ENCODE measurements around the gene F2RL1.
"Not testable (repeated sequence)": the region's sequence is repeated elsewhere in the genome, so short reads cannot be mapped to it uniquely, and the experiment has no call there.

The F2RL1 gene

DNA sequence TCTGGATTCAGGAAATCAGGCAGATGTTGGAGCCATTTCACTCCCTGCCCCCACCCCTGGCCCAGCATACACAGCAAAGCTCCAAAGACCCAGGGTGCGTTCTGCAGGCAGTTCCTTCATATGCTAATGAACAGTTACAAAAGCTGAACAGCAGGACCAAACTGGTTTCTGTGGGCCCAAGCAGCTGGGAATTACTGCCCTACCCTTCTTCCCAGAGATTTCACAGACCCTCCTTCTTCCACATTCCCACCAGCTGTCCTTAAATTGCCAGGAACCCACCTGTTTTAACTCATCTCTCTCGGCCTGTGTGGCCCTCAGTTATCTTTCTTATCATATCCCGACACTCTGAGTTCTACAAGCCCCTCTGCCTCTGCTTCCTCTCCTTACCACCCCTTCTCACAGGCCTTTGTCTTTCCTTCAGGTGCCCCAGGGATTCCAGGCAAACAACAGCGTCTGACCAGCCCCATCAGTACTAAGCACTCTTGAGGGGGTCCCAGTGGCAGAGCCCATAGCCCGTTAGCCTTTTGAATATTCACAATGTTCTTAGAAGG is 10.6 kb upstream of the F2RL1 start:
- no peak for DNase-seq

DNA sequence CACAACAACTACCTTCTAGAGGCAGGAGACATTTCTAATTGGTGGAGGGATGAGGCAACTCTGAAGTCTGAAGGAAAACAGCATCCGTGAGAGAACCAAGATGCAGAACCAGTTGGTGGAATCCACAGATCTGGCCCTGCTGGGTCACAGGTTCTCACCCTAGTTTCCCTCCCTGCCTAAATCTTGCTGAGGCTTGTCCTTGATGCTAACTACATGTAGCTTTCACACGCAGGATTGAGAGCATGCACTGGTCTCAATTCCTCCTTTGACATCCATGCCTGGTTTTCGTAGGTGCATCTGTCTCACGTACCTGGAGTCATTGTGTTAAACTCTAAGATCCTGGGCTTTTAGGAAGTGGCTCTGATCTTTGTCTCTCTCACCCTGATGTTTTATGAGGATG is 9.7 kb upstream of the F2RL1 start:
- DNase-seq, result no peak

DNA sequence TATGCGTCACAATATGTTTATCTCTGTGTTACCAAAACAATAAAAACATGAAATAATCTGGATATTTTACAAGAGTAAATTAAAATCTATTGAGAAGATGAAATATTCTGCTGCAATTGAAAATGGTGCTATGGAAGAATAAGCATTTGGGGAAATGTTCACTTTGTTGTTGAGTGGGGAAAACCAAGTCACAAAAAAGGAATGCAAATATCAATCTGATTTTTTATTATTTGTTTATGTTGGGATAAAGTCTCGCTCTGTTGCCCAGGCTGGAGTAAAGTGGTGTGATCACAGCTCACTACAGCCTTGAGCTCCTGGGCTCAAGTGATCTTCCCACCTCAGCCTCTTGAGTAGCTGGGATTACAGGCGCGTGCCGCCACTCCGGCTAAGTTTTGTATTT is 8.6 kb upstream of the F2RL1 start:
- no peak for DNase-seq

DNA sequence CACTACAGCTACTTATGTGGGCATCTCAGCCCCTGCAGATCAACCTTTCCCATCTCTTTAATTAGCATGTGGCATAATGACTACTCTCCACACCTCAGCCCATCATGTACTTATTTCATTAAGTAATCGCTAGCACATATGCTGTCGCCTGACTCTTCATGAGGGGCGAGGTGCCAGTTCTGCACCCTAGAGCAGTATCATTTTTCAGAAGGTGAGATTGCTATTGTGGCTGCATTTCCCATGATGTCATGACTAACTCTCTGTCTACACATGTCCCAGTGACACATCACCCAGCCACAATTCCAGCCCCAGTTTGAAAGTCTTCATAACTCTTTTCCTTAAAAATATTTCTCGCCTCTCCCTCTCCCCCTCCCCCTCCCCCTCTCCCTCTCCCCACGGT is 7.6 kb upstream of the F2RL1 start:
- no peak for DNase-seq

DNA sequence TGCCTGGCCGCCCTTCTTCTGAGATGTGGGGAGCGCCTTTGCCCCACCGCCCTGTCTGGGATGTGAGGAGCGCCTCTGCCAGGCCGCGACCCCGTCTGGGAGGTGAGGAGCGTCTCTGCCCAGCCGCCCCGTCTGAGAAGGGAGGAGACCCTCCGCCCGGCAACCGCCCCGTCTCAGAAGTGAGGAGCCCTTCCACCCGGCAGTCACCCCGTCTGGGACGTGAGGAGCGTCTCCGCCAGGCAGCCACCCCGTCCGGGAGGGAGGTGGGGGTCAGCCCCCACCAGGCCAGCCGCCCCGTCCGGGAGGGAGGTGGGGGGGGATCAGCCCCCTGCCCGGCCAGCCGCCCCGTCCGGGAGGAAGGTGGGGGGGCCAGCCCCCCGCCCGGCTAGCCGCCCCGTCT is 6.6 kb upstream of the F2RL1 start:
- DNase-seq, result not testable (repeated sequence)

DNA sequence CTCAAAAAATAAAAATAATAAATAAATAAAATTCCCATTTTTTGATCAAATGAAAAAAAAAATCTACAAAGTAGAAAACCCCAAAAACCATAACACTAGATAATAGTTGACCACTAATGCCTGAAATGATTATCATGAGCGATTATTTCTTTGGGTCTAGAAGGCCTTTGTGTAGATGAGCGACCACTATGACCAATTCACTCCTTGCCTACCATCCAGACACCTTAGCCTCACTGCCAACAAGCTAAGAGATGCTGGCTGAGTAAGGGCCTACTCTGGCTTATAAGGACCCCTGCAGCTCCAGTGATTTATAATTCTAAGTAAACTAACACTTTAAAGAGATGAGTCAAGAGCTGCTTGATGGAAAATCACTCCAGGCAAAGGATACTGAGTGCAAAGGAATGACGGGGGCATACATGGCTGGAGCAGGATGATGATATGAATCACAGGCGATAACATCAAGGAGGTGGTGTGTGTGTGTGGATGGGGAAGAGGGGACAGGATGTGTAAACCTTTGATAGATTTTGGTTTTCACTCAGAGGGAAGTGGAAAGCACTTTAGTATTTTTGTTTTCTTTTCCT is 4.8 kb upstream of the F2RL1 start:
- DNase-seq, result no peak

DNA sequence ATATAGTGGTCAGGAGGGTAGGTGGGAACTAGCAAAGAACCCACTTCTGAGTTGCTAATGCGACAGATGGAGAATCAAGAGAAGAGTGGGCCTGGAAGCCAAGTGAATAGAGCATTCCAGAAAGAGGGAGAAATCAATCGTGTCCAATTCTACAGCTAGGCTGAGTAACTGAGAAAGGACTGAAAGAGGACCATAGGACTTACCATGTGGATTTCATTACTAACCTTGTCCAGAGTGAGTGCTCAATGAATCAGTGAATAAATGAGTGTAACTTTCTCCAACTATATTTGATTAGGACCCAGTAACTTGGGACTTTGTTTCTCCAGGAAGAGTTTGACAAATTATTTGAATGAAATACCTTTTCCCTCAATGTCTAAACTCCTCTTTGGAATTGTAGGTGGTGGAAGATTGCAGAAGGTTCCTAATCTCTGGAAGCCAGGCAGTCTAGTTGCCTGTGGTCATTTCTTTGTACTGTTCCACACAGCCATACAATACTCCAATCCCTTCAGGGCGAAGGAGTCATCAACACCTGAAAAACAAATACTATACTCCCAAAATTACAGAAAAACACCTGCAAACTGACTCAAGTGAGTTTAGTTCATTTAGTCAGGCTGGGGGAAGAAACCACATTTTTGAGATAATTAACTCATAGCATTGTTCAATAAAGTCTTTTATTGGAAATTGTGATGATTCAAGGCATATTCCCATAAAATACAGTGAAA is 2.6 kb upstream of the F2RL1 start:
- no peak for DNase-seq

DNA sequence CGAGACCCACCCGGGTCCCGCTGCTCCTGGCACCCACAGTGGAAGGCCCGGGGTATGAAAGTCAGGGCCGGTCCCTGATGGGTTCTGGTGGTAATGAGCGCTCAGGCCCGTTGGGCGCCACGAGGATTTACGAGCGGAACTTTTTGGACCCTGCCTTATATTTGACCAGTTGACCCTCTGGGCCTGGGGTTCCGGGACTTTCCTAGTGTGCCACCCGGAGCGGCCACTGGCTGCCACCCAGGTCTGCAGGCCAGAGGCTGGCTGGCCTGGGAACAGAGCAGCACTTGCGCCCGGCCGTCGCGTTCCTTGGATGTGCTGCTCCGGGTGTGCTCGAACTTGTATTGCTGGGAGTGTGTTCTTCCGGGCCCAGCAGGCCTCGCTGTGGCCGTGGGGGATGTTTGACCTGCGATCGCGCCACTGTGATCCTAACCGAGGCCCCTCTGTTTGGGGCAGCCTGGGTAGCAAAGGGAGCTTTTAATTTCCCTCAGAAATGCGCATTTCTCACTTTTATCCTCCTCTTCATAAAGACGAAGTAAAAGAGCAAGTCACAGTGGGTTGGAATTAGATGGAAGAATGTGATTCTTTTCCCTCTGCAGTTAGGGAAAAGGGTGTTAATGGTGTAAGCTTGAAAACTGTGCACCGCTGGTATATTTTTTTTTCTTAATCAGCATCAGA is 1.2 kb downstream of the F2RL1 start:
- DNase-seq, result no peak

DNA sequence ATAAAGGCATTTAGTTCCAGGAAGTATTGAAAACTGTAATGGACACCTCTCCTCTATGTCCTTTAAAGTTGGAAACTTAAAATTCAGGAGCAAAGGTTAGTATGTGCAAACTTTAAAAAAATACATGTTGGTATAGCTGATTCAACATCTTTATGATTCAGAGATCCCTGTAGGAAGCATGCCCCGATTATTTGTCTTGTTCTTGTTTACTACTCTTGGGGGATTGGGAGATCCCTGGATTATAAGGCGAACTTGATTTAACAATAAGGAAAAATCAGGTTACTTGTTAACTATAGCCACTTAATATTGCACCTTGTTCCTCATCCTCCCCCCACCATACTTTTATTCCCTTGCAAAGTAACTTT is 1.7 kb downstream of the F2RL1 start:
- DNase-seq, result no peak

DNA sequence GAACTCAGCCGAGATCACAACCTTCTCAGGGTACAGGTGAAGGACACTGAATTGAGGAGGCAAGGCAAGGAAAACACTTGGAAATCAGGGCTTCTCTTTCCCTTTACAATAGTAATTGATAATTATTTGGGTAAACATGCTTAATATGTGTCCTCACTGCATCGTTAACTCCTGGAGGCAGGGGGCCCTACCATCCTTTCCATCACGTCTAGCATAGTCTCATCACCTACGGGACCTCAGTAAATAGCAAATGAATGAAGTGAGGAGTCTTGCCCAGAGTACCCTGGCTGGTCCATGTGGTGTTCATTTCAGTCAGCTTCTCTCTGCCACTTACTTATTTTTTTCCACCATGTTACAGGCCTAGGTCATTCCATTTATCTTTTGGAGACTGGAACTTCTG is 2.3 kb downstream of the F2RL1 start:
- DNase-seq, result no peak

DNA sequence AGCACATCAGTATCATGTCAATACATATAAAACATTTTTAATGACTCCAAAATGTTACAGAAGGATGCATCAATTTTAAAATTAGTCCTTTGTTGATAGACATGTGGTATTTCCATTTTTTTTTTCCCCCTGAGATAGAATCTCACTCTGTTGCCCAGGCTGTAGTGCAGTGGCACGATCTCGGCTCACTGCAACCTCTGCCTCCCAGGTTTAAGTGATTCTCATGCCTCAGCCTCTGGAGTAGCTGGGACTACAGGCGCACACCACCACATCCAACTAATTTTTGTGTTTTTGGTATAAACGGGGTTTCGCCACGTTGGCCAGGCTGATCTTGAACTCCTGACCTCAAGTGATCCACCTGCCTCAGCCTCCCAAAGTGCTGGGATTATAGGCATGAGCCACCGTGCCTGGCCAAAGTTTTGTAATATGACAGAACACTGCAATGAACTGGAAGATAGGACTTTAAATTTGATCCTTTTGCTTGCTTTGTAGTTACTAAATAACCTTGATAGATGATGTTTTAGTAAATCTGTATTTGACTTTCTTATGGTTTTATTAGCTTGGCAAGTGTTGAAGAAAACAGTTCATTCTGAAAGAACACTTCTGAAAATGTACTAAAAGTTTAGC is 3.4 kb downstream of the F2RL1 start:
- not testable (repeated sequence) for DNase-seq

DNA sequence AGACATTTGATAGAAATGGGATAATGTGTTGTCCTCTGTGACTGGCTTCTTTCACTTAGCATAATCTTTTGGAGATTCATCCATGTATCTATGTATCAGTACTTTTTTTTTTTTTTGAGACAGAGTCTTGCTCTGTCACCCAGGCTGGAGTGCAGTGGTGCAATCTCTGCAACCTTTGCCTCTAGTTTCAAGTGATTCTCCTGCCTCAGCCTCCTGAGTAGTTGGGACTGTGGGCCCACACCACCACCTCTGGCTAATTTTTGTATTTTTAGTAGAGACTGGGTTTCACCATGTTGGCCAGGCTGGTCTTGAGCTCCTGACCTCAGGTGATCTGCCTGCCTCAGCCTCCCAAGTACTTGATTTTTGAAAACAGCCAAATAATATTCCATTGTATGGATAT is 7.6 kb downstream of the F2RL1 start:
- DNase-seq, result not testable (repeated sequence)

DNA sequence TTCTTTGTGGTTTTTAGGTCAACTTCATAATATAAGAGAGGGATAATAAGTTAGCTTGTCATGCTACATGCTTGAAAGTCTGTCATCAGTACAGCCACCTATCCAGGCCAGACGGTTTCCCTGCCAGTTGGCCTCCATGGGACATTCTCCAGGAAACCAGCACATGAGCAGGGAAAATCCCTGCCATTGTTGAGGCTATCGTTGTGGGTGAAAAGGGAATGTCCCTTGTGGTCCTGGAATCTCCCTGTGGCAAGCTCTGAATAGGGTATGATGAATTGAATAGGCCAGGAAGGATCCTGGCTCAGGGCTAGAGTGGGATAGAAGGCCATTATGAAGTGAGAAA is 12.3 kb downstream of the F2RL1 start:
- no peak for DNase-seq

DNA sequence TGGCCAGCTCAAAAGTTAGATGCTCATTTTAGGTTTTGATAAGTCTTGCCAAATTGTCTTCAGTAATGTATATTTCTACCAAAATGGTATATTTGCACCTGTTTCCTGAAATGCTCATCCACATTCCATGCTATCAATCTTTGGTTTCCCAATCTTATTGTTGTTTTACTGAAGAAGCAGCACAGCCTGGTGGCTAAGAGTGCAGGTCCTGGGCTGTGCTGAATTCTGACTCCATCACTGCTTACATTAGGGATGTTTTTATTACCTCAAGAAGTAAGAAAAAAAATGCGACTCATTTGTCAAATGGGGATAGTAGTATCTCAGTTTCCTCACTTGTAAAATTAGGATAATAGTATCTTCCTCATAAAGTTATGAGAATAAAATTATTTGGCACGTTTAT is 17.4 kb downstream of the F2RL1 start:
- no peak for DNase-seq

DNA sequence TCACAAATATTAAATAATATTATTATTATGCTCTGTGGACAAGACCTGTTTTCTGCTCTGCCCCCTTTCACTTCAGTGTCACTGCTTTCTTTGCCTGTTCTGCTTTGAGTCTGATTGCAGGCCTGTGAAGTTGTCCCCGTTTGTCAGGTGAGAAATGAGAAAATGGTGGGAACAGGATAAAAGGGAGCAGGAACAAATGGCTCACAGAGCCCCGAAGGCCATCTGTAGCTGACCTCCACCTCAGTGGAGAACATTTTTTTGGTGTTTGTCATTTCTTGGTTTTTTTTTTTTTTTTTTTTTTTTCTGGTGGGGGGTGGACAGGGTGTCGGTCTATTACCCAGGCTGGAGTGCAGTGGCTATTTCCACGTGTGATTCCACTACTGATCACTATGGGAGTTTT is 17.8 kb downstream of the F2RL1 start:
- no peak for DNase-seq

DNA sequence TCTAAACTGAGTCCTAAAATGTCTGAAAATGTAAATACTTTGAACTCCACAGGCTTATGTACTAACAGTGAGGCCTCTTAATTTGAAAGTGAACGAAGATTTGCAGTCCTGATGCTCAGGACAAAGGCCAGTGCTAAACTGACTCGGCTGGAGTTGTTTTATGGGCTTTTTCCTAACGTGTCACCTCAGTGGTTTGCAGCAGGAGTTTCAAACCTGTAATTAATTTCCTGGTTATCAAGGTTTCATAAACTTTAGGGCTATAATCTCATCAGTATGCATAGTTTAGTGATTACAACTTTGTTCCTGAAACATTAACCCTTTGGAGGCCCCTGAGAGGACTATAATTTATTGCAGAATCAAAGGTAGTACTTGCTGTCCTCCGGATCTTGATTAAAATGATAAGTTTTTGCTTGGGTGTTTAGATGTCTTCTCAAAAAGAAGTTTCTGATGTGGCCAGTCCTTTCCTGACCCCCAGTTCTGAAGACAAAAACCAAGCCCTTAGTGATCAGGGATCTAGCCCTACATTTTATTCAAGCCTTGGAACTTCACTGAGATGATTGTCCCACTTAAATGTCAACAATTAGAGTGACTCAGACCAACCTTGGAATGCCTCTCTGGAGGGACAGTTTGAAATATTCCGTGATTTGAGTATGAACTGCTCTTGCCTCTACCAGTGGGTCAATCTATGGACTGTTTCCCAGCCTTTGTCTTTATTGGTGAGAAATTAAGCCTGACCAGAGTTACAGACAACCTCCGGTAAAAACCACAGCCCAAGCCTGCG is 19.8 kb downstream of the F2RL1 start:
- DNase-seq, result no peak

DNA sequence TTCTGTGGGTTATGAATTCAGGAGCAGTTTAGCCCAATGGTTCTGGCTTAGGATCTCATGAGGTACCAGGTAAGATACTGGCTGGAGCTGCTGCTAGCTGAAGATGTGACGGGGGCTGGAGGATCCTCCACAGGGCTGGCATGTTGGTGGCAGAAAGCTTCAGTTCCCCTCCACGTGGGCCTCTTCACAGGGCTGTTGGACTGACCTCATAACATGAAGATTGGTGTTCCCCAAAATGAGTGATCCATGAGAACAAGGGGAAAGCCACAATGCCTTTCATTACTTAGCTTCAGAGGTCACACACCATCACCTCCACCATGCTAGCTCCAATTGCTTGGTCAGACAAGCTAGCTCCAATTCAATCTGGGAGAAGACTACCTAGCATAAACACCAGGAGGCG is 22.5 kb downstream of the F2RL1 start:
- DNase-seq, result no peak

DNA sequence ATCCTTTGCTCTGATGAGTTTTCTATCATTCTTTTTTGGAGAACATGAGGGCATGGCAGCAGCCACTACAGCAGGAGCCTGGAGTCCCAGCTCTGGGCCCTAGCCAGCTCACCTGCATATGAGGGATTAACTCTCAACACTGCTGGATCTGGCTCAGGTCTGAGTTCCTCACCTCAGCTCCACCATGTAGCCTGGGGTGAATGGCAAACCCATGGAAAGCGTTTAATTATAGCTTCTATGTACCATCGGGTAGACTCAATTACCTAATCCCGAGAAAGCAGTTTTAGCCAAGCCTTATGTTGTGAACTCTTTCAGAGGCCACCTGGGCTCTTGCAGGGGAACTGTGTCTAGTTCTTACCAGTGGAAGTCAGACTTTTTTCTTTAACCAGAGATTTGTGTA is 27.1 kb downstream of the F2RL1 start:
- no peak for DNase-seq

DNA sequence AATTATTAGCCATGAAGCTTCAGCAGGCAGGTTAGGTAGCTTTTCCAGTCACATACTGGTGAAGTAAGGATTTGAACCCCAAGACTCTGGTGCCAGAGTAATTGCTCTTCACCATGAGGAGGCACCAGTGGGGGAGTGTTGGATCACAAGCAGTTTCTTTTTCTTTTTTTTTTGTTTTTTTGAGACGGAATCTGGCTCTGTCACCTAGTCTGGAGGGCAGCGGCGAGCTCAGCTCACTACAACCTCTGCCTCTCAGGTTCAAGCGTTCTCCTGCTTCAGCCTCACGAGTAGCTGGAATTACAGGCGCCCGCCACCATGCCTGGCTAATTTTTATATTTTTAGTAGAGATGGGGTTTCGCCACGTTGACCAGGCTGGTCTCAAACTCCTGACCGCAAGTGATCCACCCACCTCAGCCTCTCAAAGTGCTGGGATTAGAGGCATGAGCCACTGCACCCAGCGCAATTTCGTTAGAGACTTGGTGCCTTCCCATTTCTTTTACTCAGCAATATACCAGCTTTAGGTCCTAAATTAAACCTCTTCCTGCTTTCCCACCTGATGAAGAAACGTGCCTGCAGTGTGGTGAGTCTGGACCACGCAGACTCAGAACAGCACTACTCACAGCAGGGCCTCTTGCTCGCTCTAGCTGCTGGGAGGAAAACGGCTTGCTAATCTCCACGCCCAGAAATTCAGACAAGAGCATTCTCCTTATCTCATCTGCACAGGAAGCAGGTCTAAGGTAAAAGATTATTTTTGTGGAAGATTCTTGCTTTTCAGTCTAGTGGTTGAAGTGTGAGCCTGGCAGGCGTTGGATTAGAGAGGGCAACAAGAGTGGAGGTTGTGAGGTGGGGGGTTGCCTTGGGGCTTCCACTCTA is 30.8 kb downstream of the F2RL1 start, which contains the start of gene S100Z:
S100Z (plus strand) TSS at position 596 of the 873 bp plus-strand sequence. CDS start 25,346 bp downstream, outside the sequence.
- DNase-seq, result no peak

DNA sequence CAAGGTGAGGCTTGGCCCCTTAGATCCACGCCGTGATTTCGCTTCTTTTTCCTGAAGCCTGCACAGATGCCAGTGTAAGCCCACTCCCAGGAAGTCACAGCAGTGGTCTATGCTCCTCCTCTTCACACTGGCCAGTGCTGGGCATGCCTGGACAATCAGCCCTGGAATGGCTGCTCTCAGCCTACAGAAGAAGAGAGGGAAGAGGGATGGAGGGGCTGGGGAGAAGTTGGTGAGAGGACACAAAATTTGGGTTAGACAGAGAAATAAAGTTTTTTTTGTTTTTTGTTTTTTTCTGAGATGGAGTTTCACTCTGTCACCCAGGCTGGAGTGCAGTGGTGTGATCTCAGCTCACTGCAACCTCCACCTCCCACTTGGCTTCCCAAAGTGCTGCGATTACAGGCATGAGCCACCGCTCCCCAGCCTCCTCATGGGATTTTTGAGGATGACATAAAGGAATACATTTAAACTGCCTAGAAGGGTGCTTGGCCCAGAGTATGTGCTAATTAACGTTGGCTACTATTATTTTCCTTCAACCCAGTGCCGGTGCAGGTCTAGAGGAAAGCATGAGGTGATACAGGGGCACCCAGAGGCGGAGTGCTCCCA is 31.8 kb downstream of the F2RL1 start:
- no peak for DNase-seq

DNA sequence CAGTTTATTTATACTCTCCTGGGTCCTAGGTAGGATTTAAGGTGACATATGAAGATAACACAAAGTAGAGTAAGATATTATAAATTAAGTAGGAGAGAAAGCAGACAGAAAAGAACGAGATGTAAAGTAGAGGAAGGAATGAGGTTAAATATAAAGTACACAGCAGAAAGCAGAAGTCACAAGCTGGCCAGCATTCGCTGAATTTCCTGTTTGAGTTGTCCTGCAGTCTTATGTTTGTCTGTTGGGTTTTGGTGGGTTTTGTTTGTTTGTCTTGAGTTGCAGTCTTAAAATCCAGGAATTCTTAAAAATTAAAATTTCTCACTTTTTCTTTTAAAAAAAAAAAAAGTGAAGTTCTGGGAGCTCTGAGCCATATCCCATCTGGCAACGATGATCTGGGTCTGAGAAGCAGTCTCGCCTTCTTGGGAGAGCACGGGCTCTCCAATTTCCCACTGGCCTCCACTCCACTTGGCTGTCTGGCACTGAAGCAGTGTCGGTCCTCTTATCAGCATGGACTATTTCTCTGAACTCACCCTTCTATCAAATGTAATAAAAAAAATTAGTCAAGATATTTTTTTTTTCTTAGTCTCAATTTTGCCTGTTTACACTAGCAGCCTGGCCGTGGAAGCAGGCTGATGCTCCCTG is 33.0 kb downstream of the F2RL1 start:
- no peak for DNase-seq

All from NCI-H2029 (cell line).